Peyer's patch (tissue), 4 donors: ENCODE results near the gene SMYD3.

ENCODE experiments used
- POLR2A ChIP-seq, 2 donors: fragments of 450-650 bp; IDR thresholded peaks; one replicate each; pipeline ENCODE4 v1.5.1; 2017; ENCODE audit warnings: antibody characterized with exemption in 2 of 2, mild to moderate bottlenecking in 2 of 2, moderate library complexity in 2 of 2
- TF ChIP-seq, protein P1 (sequence below), 6 experiments: fragments of 450-650 bp in 4 of 6; fragments of 200-600 bp in 2 of 6; sonication (generic) in 1 of 6; IDR thresholded peaks; one replicate each; pipeline ENCODE4 v1.5.1; 2017 to 2019; ENCODE audit warnings: antibody characterized with exemption in 6 of 6, mild to moderate bottlenecking in 3 of 6, moderate library complexity in 1 of 6

DNA sequence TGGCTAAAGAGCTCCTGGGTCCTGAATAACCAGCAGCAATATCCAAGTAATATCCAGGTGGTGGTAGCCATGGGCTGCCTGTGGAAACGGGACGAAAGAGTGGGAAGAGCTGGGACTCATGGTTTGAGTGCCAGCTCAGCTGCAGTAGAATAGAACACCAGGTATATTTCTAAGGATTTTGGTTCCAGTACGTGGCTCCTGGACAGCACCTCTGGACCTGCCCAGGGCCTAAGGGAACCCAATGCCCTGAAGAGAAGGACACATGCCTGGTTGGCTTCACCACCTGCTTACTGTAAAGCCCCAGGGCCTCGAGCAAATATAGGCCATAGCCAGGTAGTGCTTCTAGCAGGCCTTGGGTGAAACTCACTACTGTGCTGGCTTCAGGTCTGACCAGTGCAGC lies 785.6 kb downstream of the SMYD3 start:
- TF ChIP-seq, protein P1, sequence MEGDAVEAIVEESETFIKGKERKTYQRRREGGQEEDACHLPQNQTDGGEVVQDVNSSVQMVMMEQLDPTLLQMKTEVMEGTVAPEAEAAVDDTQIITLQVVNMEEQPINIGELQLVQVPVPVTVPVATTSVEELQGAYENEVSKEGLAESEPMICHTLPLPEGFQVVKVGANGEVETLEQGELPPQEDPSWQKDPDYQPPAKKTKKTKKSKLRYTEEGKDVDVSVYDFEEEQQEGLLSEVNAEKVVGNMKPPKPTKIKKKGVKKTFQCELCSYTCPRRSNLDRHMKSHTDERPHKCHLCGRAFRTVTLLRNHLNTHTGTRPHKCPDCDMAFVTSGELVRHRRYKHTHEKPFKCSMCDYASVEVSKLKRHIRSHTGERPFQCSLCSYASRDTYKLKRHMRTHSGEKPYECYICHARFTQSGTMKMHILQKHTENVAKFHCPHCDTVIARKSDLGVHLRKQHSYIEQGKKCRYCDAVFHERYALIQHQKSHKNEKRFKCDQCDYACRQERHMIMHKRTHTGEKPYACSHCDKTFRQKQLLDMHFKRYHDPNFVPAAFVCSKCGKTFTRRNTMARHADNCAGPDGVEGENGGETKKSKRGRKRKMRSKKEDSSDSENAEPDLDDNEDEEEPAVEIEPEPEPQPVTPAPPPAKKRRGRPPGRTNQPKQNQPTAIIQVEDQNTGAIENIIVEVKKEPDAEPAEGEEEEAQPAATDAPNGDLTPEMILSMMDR (IDR thresholded peaks at IDR 0.05) = no peak
- TF ChIP-seq POLR2A (IDR thresholded peaks at IDR 0.05) = no peak
